ENCODE measurements around the gene PODXL.
A peak's percentile ranks its signal among the peaks of the same experiment; 100 is the strongest.

PODXL gene

GRCh38 chr7:131556053-131556908 is at the start of gene PODXL:
Gene PODXL (minus strand): TSS chr7:131556628. CDS start chr7:131556359, 269 bp downstream.
- TF ChIP-seq CTCF (IDR thresholded peaks at IDR 0.05; ENCODE audit: insufficient read depth, low read depth, low read length, missing control alignments): no peak
- H3K4me3 ChIP-seq (ENCODE audit: low read depth, low read length): peak within 1 kb of the TSS; percentile 49
- peak; percentile 79 for DNase-seq (ENCODE audit: low read depth)

- no peak for DNase-seq (ENCODE audit: low read depth)
- H3K4me3 ChIP-seq (ENCODE audit: low read depth, low read length): no peak overlapping the region
Measured at GRCh38 chr7:131605280-131605878, 49.0 kb upstream of the PODXL start.

GRCh38 chr7:131604841-131605279 is 48.4 kb upstream of the PODXL start:
- no peak for TF ChIP-seq CTCF (IDR thresholded peaks at IDR 0.05; ENCODE audit: insufficient read depth, low read depth, low read length, missing control alignments)
- no peak for DNase-seq (ENCODE audit: low read depth)
- no peak overlapping the region for H3K4me3 ChIP-seq (ENCODE audit: low read depth, low read length)

More at GRCh38 chr7:131605280-131605878, 49.0 kb upstream of the PODXL start:
- TF ChIP-seq CTCF (IDR thresholded peaks at IDR 0.05; ENCODE audit: insufficient read depth, low read depth, low read length, missing control alignments): no peak

- no peak for DNase-seq (ENCODE audit: low read depth)
- no peak overlapping the region for H3K4me3 ChIP-seq (ENCODE audit: low read depth, low read length)
- no peak for TF ChIP-seq CTCF (IDR thresholded peaks at IDR 0.05; ENCODE audit: insufficient read depth, low read depth, low read length, missing control alignments)
Measured at GRCh38 chr7:131603932-131604331, 47.5 kb upstream of the PODXL start.

- no peak for DNase-seq (ENCODE audit: low read depth)
- no peak overlapping the region for H3K4me3 ChIP-seq (ENCODE audit: low read depth, low read length)
- TF ChIP-seq CTCF (IDR thresholded peaks at IDR 0.05; ENCODE audit: insufficient read depth, low read depth, low read length, missing control alignments): no peak
Measured at GRCh38 chr7:131602994-131603372, 46.6 kb upstream of the PODXL start.

- no peak for DNase-seq (ENCODE audit: low read depth)
- H3K4me3 ChIP-seq (ENCODE audit: low read depth, low read length): no peak overlapping the region
- no peak for TF ChIP-seq CTCF (IDR thresholded peaks at IDR 0.05; ENCODE audit: insufficient read depth, low read depth, low read length, missing control alignments)
Measured at GRCh38 chr7:131602304-131602993, 46.0 kb upstream of the PODXL start.

Data from GM12865 (cell line).